Astrocyte of the cerebellum (primary cell): ENCODE measurements around the gene KRTAP10-9.
"Not testable (repeated sequence)": the region's sequence is repeated elsewhere in the genome, so short reads cannot be mapped to it uniquely, and the experiment has no call there.

Source experiments
- DNase-seq: peaks from one replicate; pipeline ENCODE4 v3.0.0-alpha.2; 2011; ENCODE audit warnings: low read depth
- H3K4me3 ChIP-seq: 2 replicates; pipeline ENCODE4 v1.5.1; 2011; ENCODE audit warnings: mild to moderate bottlenecking, low read depth, low read length, moderate library complexity
- in situ Hi-C: cut with HindIII; loops from 2 replicates; pipeline ENCODE4 v1.10.0; 2017; ENCODE audit warnings: low sequenced_read_pairs
- TF ChIP-seq, protein P1 (sequence below): IDR thresholded peaks from 2 replicates; pipeline ENCODE4 v1.5.1; 2012; ENCODE audit warnings: low read length, low read depth, moderate library complexity, mild to moderate bottlenecking; ENCODE audit errors: missing control alignments

Gene KRTAP10-9

GRCh38 chr21:44606495-44606894 is 20.4 kb upstream of the KRTAP10-9 start:
- TF ChIP-seq, protein P1, sequence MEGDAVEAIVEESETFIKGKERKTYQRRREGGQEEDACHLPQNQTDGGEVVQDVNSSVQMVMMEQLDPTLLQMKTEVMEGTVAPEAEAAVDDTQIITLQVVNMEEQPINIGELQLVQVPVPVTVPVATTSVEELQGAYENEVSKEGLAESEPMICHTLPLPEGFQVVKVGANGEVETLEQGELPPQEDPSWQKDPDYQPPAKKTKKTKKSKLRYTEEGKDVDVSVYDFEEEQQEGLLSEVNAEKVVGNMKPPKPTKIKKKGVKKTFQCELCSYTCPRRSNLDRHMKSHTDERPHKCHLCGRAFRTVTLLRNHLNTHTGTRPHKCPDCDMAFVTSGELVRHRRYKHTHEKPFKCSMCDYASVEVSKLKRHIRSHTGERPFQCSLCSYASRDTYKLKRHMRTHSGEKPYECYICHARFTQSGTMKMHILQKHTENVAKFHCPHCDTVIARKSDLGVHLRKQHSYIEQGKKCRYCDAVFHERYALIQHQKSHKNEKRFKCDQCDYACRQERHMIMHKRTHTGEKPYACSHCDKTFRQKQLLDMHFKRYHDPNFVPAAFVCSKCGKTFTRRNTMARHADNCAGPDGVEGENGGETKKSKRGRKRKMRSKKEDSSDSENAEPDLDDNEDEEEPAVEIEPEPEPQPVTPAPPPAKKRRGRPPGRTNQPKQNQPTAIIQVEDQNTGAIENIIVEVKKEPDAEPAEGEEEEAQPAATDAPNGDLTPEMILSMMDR: no peak
- no peak overlapping the region for H3K4me3 ChIP-seq
- no peak for DNase-seq
- in situ Hi-C loops: no loop called here

GRCh38 chr21:44609193-44609592 is 17.7 kb upstream of the KRTAP10-9 start:
- in situ Hi-C loops: no loop called here
- H3K4me3 ChIP-seq: no peak overlapping the region
- no peak for DNase-seq
- TF ChIP-seq, protein P1: no peak

- DNase-seq, in situ Hi-C loops, H3K4me3 ChIP-seq: not testable (repeated sequence)
Measured at GRCh38 chr21:44610157-44610843, 16.6 kb upstream of the KRTAP10-9 start.

DNA sequence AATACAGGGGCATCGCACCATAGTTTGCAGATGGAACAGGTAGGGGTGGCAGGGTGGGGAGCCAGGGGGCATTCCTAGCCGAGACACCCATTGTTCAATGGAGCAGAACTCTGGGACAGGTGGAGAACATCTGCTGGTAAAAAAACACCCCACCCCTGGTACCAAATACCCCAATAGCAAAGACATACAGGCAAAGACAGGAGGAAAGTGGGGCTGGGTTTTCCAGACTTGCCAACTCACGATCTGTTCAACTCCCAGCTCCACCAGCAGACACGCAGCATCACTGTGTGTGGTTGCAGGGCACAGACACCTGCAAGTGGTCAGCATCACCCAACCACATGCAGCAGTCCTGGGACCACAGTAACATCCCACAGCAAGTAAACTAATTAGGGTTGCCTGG is 15.3 kb upstream of the KRTAP10-9 start:
- no peak overlapping the region for H3K4me3 ChIP-seq
- TF ChIP-seq, protein P1: no peak
- no peak for DNase-seq
- in situ Hi-C loops: no loop called here

DNA sequence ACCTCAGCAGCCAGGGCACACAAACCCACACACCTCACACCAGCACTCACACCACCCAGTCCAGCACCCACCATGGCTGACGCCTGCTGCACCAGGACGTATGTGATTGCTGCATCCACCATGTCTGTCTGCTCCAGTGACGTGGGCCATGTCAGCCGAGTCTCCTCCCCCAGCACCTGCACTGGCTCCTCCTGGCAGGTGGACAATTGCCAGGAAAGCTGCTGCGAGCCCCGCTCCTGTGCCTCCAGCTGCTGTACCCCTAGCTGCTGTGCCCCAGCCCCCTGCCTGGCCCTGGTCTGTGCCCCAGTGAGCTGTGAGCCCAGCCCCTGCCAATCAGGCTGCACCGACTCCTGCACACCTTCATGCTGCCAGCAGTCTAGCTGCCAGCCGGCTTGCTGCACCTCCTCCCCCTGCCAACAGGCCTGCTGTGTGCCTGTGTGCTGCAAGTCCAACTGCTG is 14.8 kb upstream of the KRTAP10-9 start, which contains the start of gene KRTAP10-8:
TSS of gene KRTAP10-8 (plus strand) at position 51 of the 458 bp plus-strand sequence. CDS start at position 73, 22 bp downstream.
- no peak within 1 kb of the TSS for H3K4me3 ChIP-seq
- no peak for DNase-seq
- TF ChIP-seq, protein P1: no peak
- in situ Hi-C loops: no loop called here

DNA sequence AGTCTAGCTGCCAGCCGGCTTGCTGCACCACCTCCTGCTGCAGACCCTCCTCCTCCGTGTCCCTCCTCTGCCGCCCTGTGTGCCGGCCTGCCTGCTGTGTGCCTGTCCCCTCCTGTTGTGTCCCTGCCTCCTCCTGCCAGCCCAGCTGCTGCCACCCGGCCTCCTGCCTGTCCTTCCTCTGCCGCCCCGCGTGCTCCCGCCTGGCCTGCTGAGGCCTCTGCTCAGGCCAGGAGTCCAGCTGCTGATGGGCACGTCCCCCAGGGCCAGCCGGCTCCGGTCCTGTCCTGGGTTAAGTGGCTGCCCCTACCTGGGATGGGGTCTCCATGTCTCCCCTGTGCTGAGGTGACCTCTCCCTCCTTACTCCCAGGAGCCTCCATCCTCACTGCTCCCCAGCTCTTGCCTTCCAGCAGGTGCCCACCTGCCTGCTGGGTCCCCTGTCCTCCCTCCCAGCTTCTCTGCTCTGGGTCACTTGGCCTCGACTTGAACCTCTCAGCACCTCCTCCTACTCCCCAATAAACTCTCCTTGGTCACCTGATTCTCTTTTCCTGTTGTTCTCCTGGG is 14.1 kb upstream of the KRTAP10-9 start:
- no peak for DNase-seq
- H3K4me3 ChIP-seq: no peak overlapping the region
- TF ChIP-seq, protein P1: no peak
- in situ Hi-C loops: no loop called here
